Right renal cortex interstitium (tissue), 3 donors: Measurements from ENCODE around the gene LHFPL3. TPM values are rescaled to one million over a fixed set of nuclear protein-coding genes. Genes with fewer than 3 reads are reported as not detected.
"Not testable (repeated sequence)": the region's sequence is repeated elsewhere in the genome, so short reads cannot be mapped to it uniquely, and the experiment has no call there.

ENCODE experiments used
- DNase-seq, 3 donors: peaks; one replicate each; pipeline ENCODE4 v3.0.0-alpha.2; 2013; ENCODE audit warnings: low read depth in 3 of 3, low spot score in 2 of 3
- polyA plus RNA-seq, 3 donors: library from polyadenylated mRNA; unstranded; fragments of 120-200 nt; gene quantifications; one replicate each; pipeline ENCODE4 v1.2.1, GENCODE V29; 2013; ENCODE audit not compliant: insufficient read length in 3 of 3

LHFPL3 gene
- polyA plus RNA-seq, 3 donors, result 5.5 to 7.1 (median 6.6) TPM

GRCh38 chr7:104661575-104661974, 333.2 kb downstream of the LHFPL3 start:
- no peak for DNase-seq

- DNase-seq, result no peak
These were observed 336.2 kb downstream of the LHFPL3 start for GRCh38 chr7:104664648-104665047.

- no peak for DNase-seq
These were observed 349.2 kb downstream of the LHFPL3 start for GRCh38 chr7:104677587-104677986.

- DNase-seq, result no peak
These were observed 350.7 kb downstream of the LHFPL3 start for GRCh38 chr7:104679085-104679484.

- no peak for DNase-seq
These were observed 357.9 kb downstream of the LHFPL3 start for GRCh38 chr7:104686286-104686685.

GRCh38 chr7:104694710-104695109, 366.3 kb downstream of the LHFPL3 start:
- DNase-seq, result no peak

GRCh38 chr7:104695563-104695962, 367.2 kb downstream of the LHFPL3 start:
- no peak for DNase-seq

- DNase-seq, result no peak
These were observed 371.9 kb downstream of the LHFPL3 start for GRCh38 chr7:104700336-104700735.

GRCh38 chr7:104721027-104721426, 392.6 kb downstream of the LHFPL3 start:
- not testable (repeated sequence) for DNase-seq

- no peak for DNase-seq
These were observed 394.6 kb downstream of the LHFPL3 start for GRCh38 chr7:104723001-104723400.

- no peak for DNase-seq
These were observed 430.1 kb downstream of the LHFPL3 start for GRCh38 chr7:104758504-104758903.

GRCh38 chr7:104761892-104762291, 433.5 kb downstream of the LHFPL3 start:
- no peak for DNase-seq

- DNase-seq, result no peak
These were observed 438.7 kb downstream of the LHFPL3 start for GRCh38 chr7:104767113-104767512.

GRCh38 chr7:104767826-104768536, 439.6 kb downstream of the LHFPL3 start:
- DNase-seq, result no peak

- DNase-seq, result no peak
These were observed 444.3 kb downstream of the LHFPL3 start for GRCh38 chr7:104772405-104773345.

- DNase-seq, result no peak
These were observed 445.4 kb downstream of the LHFPL3 start for GRCh38 chr7:104773796-104774195.

GRCh38 chr7:104775531-104775930, 447.1 kb downstream of the LHFPL3 start:
- no peak for DNase-seq

GRCh38 chr7:104777301-104777800, 448.9 kb downstream of the LHFPL3 start:
- no peak for DNase-seq

GRCh38 chr7:104779888-104780287, 451.5 kb downstream of the LHFPL3 start:
- no peak for DNase-seq

GRCh38 chr7:104784686-104785085, 456.3 kb downstream of the LHFPL3 start:
- no peak for DNase-seq

- DNase-seq, result no peak
These were observed 461.4 kb downstream of the LHFPL3 start for GRCh38 chr7:104789780-104790179.

- DNase-seq, result no peak
These were observed 462.0 kb downstream of the LHFPL3 start for GRCh38 chr7:104790440-104790839.
